Activated CD8-positive, alpha-beta T cell treated with anti-CD3 and anti-CD28 coated beads for 36 hours (primary cell): Measurements from ENCODE around the gene SASH1. TPM values are rescaled to one million over a fixed set of nuclear protein-coding genes. Genes with fewer than 3 reads are reported as not detected.

Experiments
- ATAC-seq: fragments of 200-7000 bp; cut with Tn5 transposase; one replicate; pipeline ENCODE4 v1.10.0; 2021; ENCODE audit warnings: mild to moderate bottlenecking, moderate library complexity
- CTCF ChIA-PET: fragments of 350-600 bp; sonication (Branson Sonifier 250); formaldehyde crosslinking; loops from one replicate; lab custom pipeline; 2021; ENCODE audit warnings: antibody characterized with exemption; lab: Charles Lee
- POLR2A ChIA-PET: fragments of 350-600 bp; sonication (Branson Sonifier 250); formaldehyde crosslinking; loops from one replicate; lab custom pipeline; 2021; ENCODE audit warnings: antibody characterized with exemption; lab: Charles Lee
- DNase-seq: peaks from one replicate; pipeline ENCODE4 v3.0.0-alpha.2; 2020
- H3K27ac Mint-ChIP-seq: one replicate; pipeline ENCODE4 v1.8.0; 2021; ENCODE audit warnings: mild to moderate bottlenecking, mixed read lengths
- H3K27me3 Mint-ChIP-seq: one replicate; pipeline ENCODE4 v1.8.0; 2021; ENCODE audit warnings: mixed read lengths
- H3K36me3 Mint-ChIP-seq: one replicate; pipeline ENCODE4 v1.8.0; 2021; ENCODE audit warnings: low read depth, mixed read lengths
- H3K4me1 Mint-ChIP-seq: one replicate; pipeline ENCODE4 v1.8.0; 2021; ENCODE audit warnings: low read depth, mixed read lengths
- H3K4me3 Mint-ChIP-seq: one replicate; pipeline ENCODE4 v1.8.0; 2021; ENCODE audit warnings: mild to moderate bottlenecking, moderate library complexity, mixed read lengths
- H3K9me3 Mint-ChIP-seq: one replicate; pipeline ENCODE4 v1.8.0; 2021; ENCODE audit warnings: mixed read lengths
- CTCF ChIP-seq: fragments of 200-600 bp; IDR thresholded peaks from one replicate; pipeline ENCODE4 v1.8.0; 2022; ENCODE audit warnings: antibody characterized with exemption, mild to moderate bottlenecking
- intact Hi-C: fragments of 100-400 bp; cut with micrococcal nuclease; formaldehyde crosslinking; loops from one replicate; pipeline ENCODE4 v1.10.0; 2022
- total RNA-seq, 2 experiments: library from RNA; stranded (reverse); gene quantifications; one replicate each; pipeline ENCODE4 v1.2.3, GENCODE V29; 2021

Gene SASH1
- total RNA-seq, 2 experiments from 2014 or later: 0.04 to 0.05 TPM

GRCh38 chr6:148407372-148407771, 64.7 kb downstream of the SASH1 start:
- Mint-ChIP-seq H3K36me3 (no peaks in the 10 kb centered on the region), H3K4me1 (no peaks in the 10 kb centered on the region), H3K27ac (no peak overlapping the region), H3K4me3 (no peak overlapping the region), H3K9me3 (no peaks in the 10 kb centered on the region), H3K27me3 (peaks cover 5% of the 10 kb centered on the region)
- intact Hi-C loops: no loop called here
- POLR2A ChIA-PET: no interaction called here
- TF ChIP-seq CTCF: no peak
- DNase-seq: no peak
- CTCF ChIA-PET: no interaction called here
- no peak for ATAC-seq

- ATAC-seq (no peak), DNase-seq (no peak)
- H3K36me3 Mint-ChIP-seq: no peaks in the 10 kb centered on the region
- ChIA-PET CTCF (interaction anchor here (1.2 kb wide), 1 partner anchor 236 kb away, joined by 4 read pairs; no protein-coding TSS in a partner anchor), POLR2A (no interaction called here)
- H3K4me1 Mint-ChIP-seq: no peaks in the 10 kb centered on the region
- H3K27ac Mint-ChIP-seq: no peak overlapping the region
- no peak for TF ChIP-seq CTCF
- peaks cover 6% of the 10 kb centered on the region for H3K27me3 Mint-ChIP-seq
- no peak overlapping the region for H3K4me3 Mint-ChIP-seq
- no peaks in the 10 kb centered on the region for H3K9me3 Mint-ChIP-seq
- intact Hi-C loops: no loop called here
These were observed 70.9 kb downstream of the SASH1 start for GRCh38 chr6:148413321-148414091.

- no peak overlapping the region for H3K4me3 Mint-ChIP-seq
- no peaks in the 10 kb centered on the region for H3K36me3 Mint-ChIP-seq
- ChIA-PET CTCF (no interaction called here), POLR2A (no interaction called here)
- ATAC-seq (no peak), DNase-seq (no peak)
- no peak for TF ChIP-seq CTCF
- H3K9me3 Mint-ChIP-seq: no peaks in the 10 kb centered on the region
- peaks cover 6% of the 10 kb centered on the region for H3K27me3 Mint-ChIP-seq
- intact Hi-C loops: no loop called here
- H3K27ac Mint-ChIP-seq: no peak overlapping the region
- H3K4me1 Mint-ChIP-seq: no peaks in the 10 kb centered on the region
These were observed 71.5 kb downstream of the SASH1 start for GRCh38 chr6:148414092-148414489.

GRCh38 chr6:148414836-148415235, 72.2 kb downstream of the SASH1 start:
- Mint-ChIP-seq H3K36me3 (no peaks in the 10 kb centered on the region), H3K4me1 (no peaks in the 10 kb centered on the region), H3K9me3 (no peaks in the 10 kb centered on the region), H3K27me3 (peaks cover 6% of the 10 kb centered on the region), H3K27ac (no peak overlapping the region), H3K4me3 (no peak overlapping the region)
- TF ChIP-seq CTCF: no peak
- POLR2A ChIA-PET: no interaction called here
- CTCF ChIA-PET: no interaction called here
- ATAC-seq (no peak), DNase-seq (no peak)
- intact Hi-C loops: no loop called here

GRCh38 chr6:148415511-148416260, 73.0 kb downstream of the SASH1 start:
- no peak for ATAC-seq
- H3K9me3 Mint-ChIP-seq: no peaks in the 10 kb centered on the region
- no peaks in the 10 kb centered on the region for H3K4me1 Mint-ChIP-seq
- H3K36me3 Mint-ChIP-seq: no peaks in the 10 kb centered on the region
- ChIA-PET CTCF (interaction anchor here (1.1 kb wide), 1 partner anchor 238 kb away, joined by 3 read pairs; no protein-coding TSS in a partner anchor), POLR2A (interaction anchor here (0.6 kb wide), 1 partner anchor 225 kb away, joined by 3 read pairs; no protein-coding TSS in a partner anchor)
- no peak overlapping the region for H3K4me3 Mint-ChIP-seq
- H3K27ac Mint-ChIP-seq: no peak overlapping the region
- intact Hi-C loops: no loop called here
- TF ChIP-seq CTCF: no peak
- DNase-seq: no peak
- peaks cover 6% of the 10 kb centered on the region for H3K27me3 Mint-ChIP-seq
